ENCODE data around the gene IL17RC. TPM values are rescaled to one million over a fixed set of nuclear protein-coding genes. Genes with fewer than 3 reads are reported as not detected.

Gene IL17RC
- total and polyA plus RNA-seq, 5 donors from 2014 or later, result 1.1 to 9.5 (median 5.6) TPM

GRCh38 chr3:9878700-9879099 lies 38.2 kb upstream of the IL17RC start:
- Histone ChIP-seq H3K4me1 (ENCODE audit: control insufficient read depth, insufficient read depth, low read length, poor library complexity, severe bottlenecking) (no peaks in the 10 kb centered on the region), H3K4me3 (ENCODE audit: low read depth, low read length) (no peak overlapping the region), H3K36me3 (ENCODE audit: control insufficient read depth, insufficient read depth, low read length) (no peaks in the 10 kb centered on the region), H3K9me3 (ENCODE audit: control insufficient read depth in 2 of 2, low read length in 2 of 2) (no peaks in the 10 kb centered on the region), H3K27ac (ENCODE audit: insufficient read depth, low read length, poor library complexity, severe bottlenecking) (no peak overlapping the region), H3K27me3 (ENCODE audit: control insufficient read depth, insufficient read depth, low read length) (no peaks in the 10 kb centered on the region)
- no peak for ATAC-seq (ENCODE audit: low read depth in 2 of 2)
- Mint-ChIP-seq H3K4me3 (no peak overlapping the region), H3K27me3 (peaks cover 10% of the 10 kb centered on the region), H3K36me3 (no peaks in the 10 kb centered on the region), H3K9me3 (no peaks in the 10 kb centered on the region), H3K27ac (no peak overlapping the region), H3K4me1 (no peaks in the 10 kb centered on the region)
- DNase-seq, result no peak

GRCh38 chr3:9879830-9880549 lies 36.9 kb upstream of the IL17RC start, which contains the start of gene CIDEC:
Gene CIDEC, minus strand, starts transcription at chr3:9880253. Its CDS starts 1,767 bp downstream, at chr3:9878486.
- no peak within 1 kb of the TSS for H3K4me3 Mint-ChIP-seq
- no peak within 1 kb of the TSS for H3K27ac ChIP-seq (ENCODE audit: insufficient read depth, low read length, poor library complexity, severe bottlenecking)
- H3K4me3 ChIP-seq (ENCODE audit: low read depth, low read length), result no peak within 1 kb of the TSS
- no peak for DNase-seq
- H3K36me3 ChIP-seq (ENCODE audit: control insufficient read depth, insufficient read depth, low read length), result no peaks in the 10 kb centered on the region
- H3K9me3 Mint-ChIP-seq, result no peaks in the 10 kb centered on the region
- no peaks in the 10 kb centered on the region for H3K4me1 ChIP-seq (ENCODE audit: control insufficient read depth, insufficient read depth, low read length, poor library complexity, severe bottlenecking)
- peaks cover 10% of the 10 kb centered on the region for H3K27me3 Mint-ChIP-seq
- H3K27ac Mint-ChIP-seq, result peak within 1 kb of the TSS in 1 of 3 donors; percentile 75
- ATAC-seq (ENCODE audit: low read depth in 2 of 2), result no peak
- H3K27me3 ChIP-seq (ENCODE audit: control insufficient read depth, insufficient read depth, low read length), result no peaks in the 10 kb centered on the region
- H3K36me3 Mint-ChIP-seq, result no peaks in the 10 kb centered on the region
- H3K9me3 ChIP-seq (ENCODE audit: control insufficient read depth in 2 of 2, low read length in 2 of 2), result no peaks in the 10 kb centered on the region
- no peaks in the 10 kb centered on the region for H3K4me1 Mint-ChIP-seq

- no peak for DNase-seq
- H3K27me3 Mint-ChIP-seq, result peaks cover 5% of the 10 kb centered on the region
- no peak overlapping the region for H3K27ac Mint-ChIP-seq
- no peaks in the 10 kb centered on the region for H3K4me1 Mint-ChIP-seq
- Histone ChIP-seq H3K4me1 (ENCODE audit: control insufficient read depth, insufficient read depth, low read length, poor library complexity, severe bottlenecking) (no peaks in the 10 kb centered on the region), H3K27me3 (ENCODE audit: control insufficient read depth, insufficient read depth, low read length) (no peaks in the 10 kb centered on the region), H3K9me3 (ENCODE audit: control insufficient read depth in 2 of 2, low read length in 2 of 2) (no peaks in the 10 kb centered on the region), H3K4me3 (ENCODE audit: low read depth, low read length) (no peak overlapping the region), H3K36me3 (ENCODE audit: control insufficient read depth, insufficient read depth, low read length) (no peaks in the 10 kb centered on the region), H3K27ac (ENCODE audit: insufficient read depth, low read length, poor library complexity, severe bottlenecking) (no peak overlapping the region)
- no peaks in the 10 kb centered on the region for H3K9me3 Mint-ChIP-seq
- no peak overlapping the region for H3K4me3 Mint-ChIP-seq
- no peak for ATAC-seq (ENCODE audit: low read depth in 2 of 2)
- no peaks in the 10 kb centered on the region for H3K36me3 Mint-ChIP-seq
Measured at GRCh38 chr3:9881441-9881840, 35.5 kb upstream of the IL17RC start.

GRCh38 chr3:9883706-9884554 lies 33.0 kb upstream of the IL17RC start:
- peaks cover 5% of the 10 kb centered on the region for H3K27me3 Mint-ChIP-seq
- Histone ChIP-seq H3K27me3 (ENCODE audit: control insufficient read depth, insufficient read depth, low read length) (no peaks in the 10 kb centered on the region), H3K4me1 (ENCODE audit: control insufficient read depth, insufficient read depth, low read length, poor library complexity, severe bottlenecking) (no peaks in the 10 kb centered on the region), H3K4me3 (ENCODE audit: low read depth, low read length) (no peak overlapping the region), H3K36me3 (ENCODE audit: control insufficient read depth, insufficient read depth, low read length) (no peaks in the 10 kb centered on the region), H3K9me3 (ENCODE audit: control insufficient read depth in 2 of 2, low read length in 2 of 2) (no peaks in the 10 kb centered on the region), H3K27ac (ENCODE audit: insufficient read depth, low read length, poor library complexity, severe bottlenecking) (no peak overlapping the region)
- H3K9me3 Mint-ChIP-seq, result no peaks in the 10 kb centered on the region
- H3K4me1 Mint-ChIP-seq, result no peaks in the 10 kb centered on the region
- DNase-seq (no peak), ATAC-seq (ENCODE audit: low read depth in 2 of 2) (no peak)
- H3K27ac Mint-ChIP-seq, result no peak overlapping the region
- no peaks in the 10 kb centered on the region for H3K36me3 Mint-ChIP-seq
- no peak overlapping the region for H3K4me3 Mint-ChIP-seq

- Mint-ChIP-seq H3K9me3 (no peaks in the 10 kb centered on the region), H3K4me1 (peaks cover 0 to 5% (median under 1%) of the 10 kb centered on the region in 4 donors), H3K27me3 (peaks cover 5% of the 10 kb centered on the region), H3K4me3 (no peak overlapping the region), H3K27ac (no peak overlapping the region), H3K36me3 (no peaks in the 10 kb centered on the region)
- DNase-seq (no peak), ATAC-seq (ENCODE audit: low read depth in 2 of 2) (no peak)
- no peaks in the 10 kb centered on the region for H3K4me1 ChIP-seq (ENCODE audit: control insufficient read depth, insufficient read depth, low read length, poor library complexity, severe bottlenecking)
- no peaks in the 10 kb centered on the region for H3K9me3 ChIP-seq (ENCODE audit: control insufficient read depth in 2 of 2, low read length in 2 of 2)
- H3K27me3 ChIP-seq (ENCODE audit: control insufficient read depth, insufficient read depth, low read length), result no peaks in the 10 kb centered on the region
- no peaks in the 10 kb centered on the region for H3K36me3 ChIP-seq (ENCODE audit: control insufficient read depth, insufficient read depth, low read length)
- no peak overlapping the region for H3K27ac ChIP-seq (ENCODE audit: insufficient read depth, low read length, poor library complexity, severe bottlenecking)
- H3K4me3 ChIP-seq (ENCODE audit: low read depth, low read length), result no peak overlapping the region
Measured at GRCh38 chr3:9884555-9885165, 32.2 kb upstream of the IL17RC start.

GRCh38 chr3:9886328-9886727 lies 30.6 kb upstream of the IL17RC start:
- peaks cover 0 to 16% (median 8%) of the 10 kb centered on the region in 4 donors for H3K4me1 Mint-ChIP-seq
- Histone ChIP-seq H3K27ac (ENCODE audit: insufficient read depth, low read length, poor library complexity, severe bottlenecking) (no peak overlapping the region), H3K36me3 (ENCODE audit: control insufficient read depth, insufficient read depth, low read length) (no peaks in the 10 kb centered on the region), H3K4me1 (ENCODE audit: control insufficient read depth, insufficient read depth, low read length, poor library complexity, severe bottlenecking) (peaks cover 15% of the 10 kb centered on the region), H3K9me3 (ENCODE audit: control insufficient read depth in 2 of 2, low read length in 2 of 2) (no peaks in the 10 kb centered on the region), H3K4me3 (ENCODE audit: low read depth, low read length) (no peak overlapping the region), H3K27me3 (ENCODE audit: control insufficient read depth, insufficient read depth, low read length) (no peaks in the 10 kb centered on the region)
- no peaks in the 10 kb centered on the region for H3K9me3 Mint-ChIP-seq
- no peak overlapping the region for H3K27ac Mint-ChIP-seq
- DNase-seq (no peak), ATAC-seq (ENCODE audit: low read depth in 2 of 2) (no peak)
- H3K36me3 Mint-ChIP-seq, result no peaks in the 10 kb centered on the region
- no peak overlapping the region for H3K4me3 Mint-ChIP-seq
- peaks cover 5% of the 10 kb centered on the region for H3K27me3 Mint-ChIP-seq

DNA sequence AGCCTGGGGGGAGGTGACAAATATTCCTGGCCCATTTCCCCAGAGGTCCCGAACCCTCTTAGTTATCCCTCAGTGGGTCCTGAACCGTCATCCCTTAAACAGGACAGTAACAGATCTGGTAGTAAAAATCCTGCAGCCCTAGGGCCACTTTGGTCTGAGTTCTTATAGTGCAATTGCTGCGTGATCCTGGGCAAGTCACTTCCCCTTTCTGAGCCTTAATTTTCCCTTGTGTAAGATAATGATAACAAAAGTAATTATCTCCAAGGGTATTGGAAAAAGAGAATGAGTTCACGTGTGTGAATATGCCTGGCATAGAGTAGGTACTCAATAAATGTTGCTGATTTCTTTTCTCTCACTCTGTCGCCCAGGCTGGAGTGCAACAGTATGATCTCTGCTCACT lies 29.4 kb upstream of the IL17RC start:
- Mint-ChIP-seq H3K36me3 (peaks cover 3% of the 10 kb centered on the region), H3K4me3 (no peak overlapping the region)

More for the DNA sequence above, 29.4 kb upstream of the IL17RC start:
- H3K27me3 ChIP-seq (ENCODE audit: control insufficient read depth, insufficient read depth, low read length), result no peaks in the 10 kb centered on the region
- H3K9me3 Mint-ChIP-seq, result no peaks in the 10 kb centered on the region
- H3K4me1 ChIP-seq (ENCODE audit: control insufficient read depth, insufficient read depth, low read length, poor library complexity, severe bottlenecking), result peaks cover 22% of the 10 kb centered on the region
- H3K27ac Mint-ChIP-seq, result no peak overlapping the region
- H3K9me3 ChIP-seq (ENCODE audit: control insufficient read depth in 2 of 2, low read length in 2 of 2), result no peaks in the 10 kb centered on the region
- peaks cover 3 to 24% (median 15%) of the 10 kb centered on the region in 4 donors for H3K4me1 Mint-ChIP-seq
- no peak for ATAC-seq (ENCODE audit: low read depth in 2 of 2)
- H3K4me3 ChIP-seq (ENCODE audit: low read depth, low read length), result no peak overlapping the region
- H3K27me3 Mint-ChIP-seq, result no peaks in the 10 kb centered on the region
- no peak overlapping the region for H3K27ac ChIP-seq (ENCODE audit: insufficient read depth, low read length, poor library complexity, severe bottlenecking)
- DNase-seq, result no peak
- H3K36me3 ChIP-seq (ENCODE audit: control insufficient read depth, insufficient read depth, low read length), result peaks cover 2% of the 10 kb centered on the region
